IMR-90 (cell line): ENCODE data around the gene TSPAN1.

Experiments used
- BHLHE40 ChIP-seq: fragments of 150-350 bp; IDR thresholded peaks from 2 replicates; pipeline ENCODE4 v1.6.1; 2016; ENCODE audit warnings: mild to moderate bottlenecking, low read depth, low read length
- CEBPB ChIP-seq: IDR thresholded peaks from 2 replicates; pipeline ENCODE4 v1.6.1; 2012; ENCODE audit warnings: low read depth, low read length, improper control_type of control experiment
- CHD1 ChIP-seq: IDR thresholded peaks from 2 replicates; pipeline ENCODE4 v1.6.1; 2012; ENCODE audit warnings: low read depth, low read length, improper control_type of control experiment
- CTCF ChIP-seq: conservative IDR thresholded peaks from 2 replicates; pipeline ENCODE4 v1.5.1; 2012; ENCODE audit warnings: mild to moderate bottlenecking, low read depth, low read length, improper control_type of control experiment
- FOS ChIP-seq: fragments of 150-350 bp; IDR thresholded peaks from 2 replicates; pipeline ENCODE4 v1.6.1; 2016; ENCODE audit warnings: low read depth, low read length
- MAFK ChIP-seq: IDR thresholded peaks from 2 replicates; pipeline ENCODE4 v1.6.1; 2012; ENCODE audit warnings: low read depth, low read length, improper control_type of control experiment
- MXI1 ChIP-seq: IDR thresholded peaks from 2 replicates; pipeline ENCODE4 v1.6.1; 2012; ENCODE audit warnings: low read depth, mild to moderate bottlenecking, low read length, moderate library complexity, borderline replicate concordance
- NFE2L2 ChIP-seq: fragments of 150-350 bp; IDR thresholded peaks from 2 replicates; pipeline ENCODE4 v1.6.1; 2016; ENCODE audit warnings: low read depth, mild to moderate bottlenecking, low read length
- POLR2A ChIP-seq: IDR thresholded peaks from 2 replicates; pipeline ENCODE4 v1.6.1; 2012; ENCODE audit warnings: mild to moderate bottlenecking, low read depth, low read length
- RAD21 ChIP-seq: IDR thresholded peaks from 2 replicates; pipeline ENCODE4 v1.6.1; 2012; ENCODE audit warnings: low read length, improper control_type of control experiment
- RFX5 ChIP-seq: IDR thresholded peaks from 2 replicates; pipeline ENCODE4 v1.8.0; 2012; ENCODE audit warnings: low read depth, mild to moderate bottlenecking, low read length, moderate library complexity
- SMC3 ChIP-seq: fragments of 150-350 bp; IDR thresholded peaks from 2 replicates; pipeline ENCODE4 v1.6.1; 2016; ENCODE audit warnings: low read depth, mild to moderate bottlenecking, antibody characterized with exemption, low read length, moderate library complexity
- USF2 ChIP-seq: fragments of 150-350 bp; IDR thresholded peaks from 2 replicates; pipeline ENCODE4 v1.6.1; 2017; ENCODE audit warnings: mild to moderate bottlenecking, antibody characterized with exemption, low read length, low read depth

- TF ChIP-seq CTCF: peak; percentile 96
- peak; percentile 47 for TF ChIP-seq POLR2A
- no peak for TF ChIP-seq BHLHE40
- TF ChIP-seq RAD21: peak; percentile 98
- TF ChIP-seq SMC3: peak; percentile 97
- no peak for TF ChIP-seq CEBPB
- no peak for TF ChIP-seq RFX5
- TF ChIP-seq MXI1: no peak
- no peak for TF ChIP-seq FOS
- TF ChIP-seq NFE2L2: no peak
- TF ChIP-seq USF2: no peak
- no peak for TF ChIP-seq CHD1
- no peak for TF ChIP-seq MAFK
Observed at GRCh38 chr1:46179138-46180081, 4.5 kb downstream of the TSPAN1 start.
